Measurements from ENCODE around the gene SETMAR. TPM values are rescaled to one million over a fixed set of nuclear protein-coding genes. Genes with fewer than 3 reads are reported as not detected.

SETMAR gene
- total and polyA plus RNA-seq, 2 of the 8 experiments (the other 6 are each of a cell fraction or from before 2014, with no cell fraction given), result 16.1 to 25.3 TPM

DNA sequence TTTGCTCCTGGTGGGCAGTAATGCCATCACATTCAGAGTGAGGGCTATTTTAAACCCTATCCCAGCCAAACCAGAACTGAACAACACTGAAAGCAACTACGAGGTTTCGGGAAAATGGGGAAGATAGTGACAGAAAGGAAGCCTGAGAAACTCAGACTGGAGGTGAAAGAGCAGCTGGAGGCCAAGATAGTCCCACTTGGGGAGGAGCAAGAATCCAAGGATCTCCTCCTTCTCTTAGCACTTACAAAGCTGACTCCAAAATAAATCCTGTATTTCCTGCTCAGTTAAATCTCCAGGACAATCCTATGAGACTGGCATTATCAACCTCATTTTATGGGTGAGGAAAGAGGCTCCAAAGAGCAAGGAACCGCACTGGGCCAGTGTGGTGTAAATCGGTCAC is 14.1 kb upstream of the SETMAR start:
- H4K91ac ChIP-seq (replicated peaks; ENCODE audit: insufficient read length, low read length), result no peak overlapping the region
- no peak overlapping the region for H2BK12ac ChIP-seq (ENCODE audit: low read depth, low read length)
- H3K23ac ChIP-seq (ENCODE audit: insufficient read length), result no peak overlapping the region
- FAIRE-seq (no peak), DNase-seq (ENCODE audit: low read depth in 1 of 2, low spot score in 2 of 2) (no peak)
- no peak overlapping the region for H3K4me2 ChIP-seq (ENCODE audit: insufficient read depth in 1 of 2, low read depth in 2 of 2, low read length in 2 of 2)
- POLR2A ChIA-PET (ENCODE audit: partially characterized antibody), result no interaction called here
- no peak overlapping the region for H4K8ac ChIP-seq (ENCODE audit: extremely low read depth, insufficient read depth, low read length)
- no peaks in the 10 kb centered on the region for H3K4me1 ChIP-seq (replicated peaks in 1 of 4; ENCODE audit: control insufficient read depth in 3 of 4, insufficient read depth in 4 of 4, low read length in 3 of 4)
- no peaks in the 10 kb centered on the region for H3K79me2 ChIP-seq (ENCODE audit: control insufficient read depth in 1 of 2, insufficient read depth in 2 of 2, low read length in 2 of 2)
- no peak overlapping the region for H4K5ac ChIP-seq (ENCODE audit: insufficient read length, low read depth, low read length)
- no peaks in the 10 kb centered on the region for H4K20me1 ChIP-seq (replicated peaks in 1 of 2; ENCODE audit: control insufficient read depth in 1 of 2, insufficient read depth in 2 of 2, low read length in 2 of 2)
- no peak overlapping the region for H3K4me3 ChIP-seq (ENCODE audit: extremely low read depth in 1 of 4, insufficient read depth in 2 of 4, low read depth in 3 of 4, low read length in 4 of 4)
- no peaks in the 10 kb centered on the region for H3K79me1 ChIP-seq (ENCODE audit: low read depth, low read length)
- no peak overlapping the region for H3K14ac ChIP-seq (ENCODE audit: insufficient read length)
- H3K18ac ChIP-seq (ENCODE audit: extremely low read depth, low read length), result no peak overlapping the region
- H3K23me2 ChIP-seq (ENCODE audit: low read depth, low read length), result no peaks in the 10 kb centered on the region
- H3K4ac ChIP-seq (replicated peaks; ENCODE audit: insufficient read length, low read depth, low read length), result no peak overlapping the region
- H3K27ac ChIP-seq (ENCODE audit: low read depth, low read length), result no peak overlapping the region
- H3K9me3 ChIP-seq (ENCODE audit: insufficient read depth in 2 of 2, low read depth in 1 of 2, low read length in 1 of 2), result no peaks in the 10 kb centered on the region
- no peaks in the 10 kb centered on the region for H3K27me3 ChIP-seq (replicated peaks in 1 of 4; ENCODE audit: control insufficient read depth in 3 of 4, extremely low read depth in 1 of 4, insufficient read depth in 3 of 4, low read length in 3 of 4)
- H2BK120ac ChIP-seq (replicated peaks; ENCODE audit: low read depth, low read length), result no peak overlapping the region
- no peak overlapping the region for H2AFZ ChIP-seq (ENCODE audit: low read length)
- no peak overlapping the region for H2AK5ac ChIP-seq (ENCODE audit: low read depth, low read length)
- H3K36me3 ChIP-seq (ENCODE audit: control insufficient read depth in 2 of 4, insufficient read depth in 4 of 4, low read length in 3 of 4), result no peaks in the 10 kb centered on the region
- no peak overlapping the region for H3K9ac ChIP-seq (replicated peaks in 1 of 4; ENCODE audit: extremely low read depth in 1 of 4, low read depth in 3 of 4, low read length in 3 of 4)
- no peak overlapping the region for H3K56ac ChIP-seq (replicated peaks; ENCODE audit: insufficient read length, low read depth, low read length)
- H2BK20ac ChIP-seq (ENCODE audit: low read length), result no peak overlapping the region
- no peak overlapping the region for H2BK5ac ChIP-seq (ENCODE audit: low read depth, low read length)
- H2BK15ac ChIP-seq (ENCODE audit: low read length), result no peak overlapping the region
- TF ChIP-seq SIX5 (IDR thresholded peaks at IDR 0.05; ENCODE audit: low read depth, low read length) (no peak), EP300 (IDR thresholded peaks at IDR 0.05; ENCODE audit: borderline replicate concordance in 1 of 2, low read depth in 2 of 2, low read length in 2 of 2) (no peak), SP2 (IDR thresholded peaks at IDR 0.05; ENCODE audit: low read length) (no peak), SRF (IDR thresholded peaks at IDR 0.05; ENCODE audit: low read depth, low read length) (no peak), MAFK (IDR thresholded peaks at IDR 0.05; ENCODE audit: low read depth, low read length) (no peak), CEBPB (IDR thresholded peaks at IDR 0.05; ENCODE audit: low read depth, low read length) (no peak), RFX5 (IDR thresholded peaks at IDR 0.05; ENCODE audit: borderline replicate concordance, low read depth, low read length) (no peak), EGR1 (IDR thresholded peaks at IDR 0.05; ENCODE audit: borderline replicate concordance, low read depth, low read length) (no peak), KDM5A (IDR thresholded peaks at IDR 0.05; ENCODE audit: low read length) (no peak), CTCF (IDR thresholded peaks at IDR 0.05; ENCODE audit: control extremely low read depth in 1 of 3, insufficient read depth in 1 of 3, low read depth in 1 of 3, low read length in 3 of 3) (no peak), POLR2A (IDR thresholded peaks at IDR 0.05; ENCODE audit: control extremely low read depth in 1 of 2, low read depth in 2 of 2, low read length in 2 of 2) (no peak), CREB1 (IDR thresholded peaks at IDR 0.05) (no peak), POLR2AphosphoS5 (IDR thresholded peaks at IDR 0.05; ENCODE audit: low read depth, low read length) (no peak)
- WGBS, 2 experiments (ENCODE audit: extremely low coverage in 1 of 2, insufficient coverage in 1 of 2, insufficient read length in 1 of 2, insufficient replicate concordance in 2 of 2, low coverage in 1 of 2, low lambda C conversion rate in 2 of 2, missing lambda C conversion rate in 1 of 2), result 89% methylated on average over 4 of the region's 4 CpGs; no CpG with 5 or more reads in 1 of the 2 experiments
- CTCF ChIA-PET (ENCODE audit: partially characterized antibody), result interaction anchor here (0.8 to 2.9 kb wide), 11 partner anchors 8 to 1088 kb away, joined by 3 to 19 read pairs (median 4); no protein-coding TSS in a partner anchor
